ENCODE measurements around the gene OR52E4. TPM values are rescaled to one million over a fixed set of nuclear protein-coding genes. Genes with fewer than 3 reads are reported as not detected.

OR52E4 gene
- total and polyA plus RNA-seq, 2 of the 4 experiments (the other 2 are of a cell fraction), result not detected

- Histone ChIP-seq H3K18ac (ENCODE audit: low read depth, low read length) (no peak overlapping the region), H2AK9ac (replicated peaks; ENCODE audit: low read depth, low read length, poor library complexity) (no peak overlapping the region), H3K9me3 (ENCODE audit: control insufficient read depth, insufficient read depth, low read length) (no peaks in the 10 kb centered on the region), H2BK120ac (ENCODE audit: low read depth, low read length) (no peak overlapping the region), H3K9me1 (ENCODE audit: insufficient read depth, low read length) (no peaks in the 10 kb centered on the region), H3K9ac (ENCODE audit: low read depth, low read length) (no peak overlapping the region), H3K79me1 (ENCODE audit: low read depth in 1 of 2, low read length in 2 of 2) (no peaks in the 10 kb centered on the region), H2BK15ac (ENCODE audit: low read depth, low read length) (no peak overlapping the region), H3K4me2 (ENCODE audit: low read depth, low read length) (no peak overlapping the region), H2AK5ac (ENCODE audit: low read depth, low read length) (no peak overlapping the region), H2BK5ac (ENCODE audit: low read depth, low read length, poor library complexity, severe bottlenecking) (no peak overlapping the region), H3K14ac (replicated peaks; ENCODE audit: low read depth, low read length) (no peak overlapping the region), H3K56ac (ENCODE audit: extremely low read depth, insufficient read depth, low read length) (no peak overlapping the region), H4K5ac (ENCODE audit: low read depth, low read length) (no peak overlapping the region), H4K8ac (ENCODE audit: low read depth in 2 of 2, low read length in 2 of 2) (no peak overlapping the region), H3K4me1 (ENCODE audit: control insufficient read depth, insufficient read depth, low read length) (no peaks in the 10 kb centered on the region), H3K23ac (ENCODE audit: low read depth, low read length) (no peak overlapping the region), H2BK20ac (ENCODE audit: low read depth, low read length) (no peak overlapping the region), H3K27me3 (ENCODE audit: control insufficient read depth, insufficient read depth, low read length) (no peaks in the 10 kb centered on the region), H4K20me1 (ENCODE audit: insufficient read depth, low read length) (no peaks in the 10 kb centered on the region), H3K4ac (ENCODE audit: low read depth, low read length) (no peak overlapping the region), H3K36me3 (ENCODE audit: control insufficient read depth, insufficient read depth, low read length) (no peaks in the 10 kb centered on the region), H4K91ac (ENCODE audit: insufficient read depth, low read depth, low read length) (no peak overlapping the region), H3K4me3 (ENCODE audit: insufficient read depth, low read depth, low read length) (no peak overlapping the region), H3K27ac (ENCODE audit: insufficient read depth, low read length) (no peak overlapping the region), H2AFZ (replicated peaks; ENCODE audit: low read length, poor library complexity) (no peak overlapping the region)
- dilution Hi-C loops (cut with HindIII; ENCODE audit: low sequenced_read_pairs, unreplicated experiment) (no loop called here), in situ Hi-C loops (cut with MboI; ENCODE audit: low sequenced_read_pairs) (no loop called here), intact Hi-C loops (cut with micrococcal nuclease) (no loop called here)
- POLR2A ChIA-PET (ENCODE audit: unreplicated experiment), result no interaction called here
- ATAC-seq (ENCODE audit: low read depth) (no peak), DNase-seq (no peak)
- no TSS peak for BruUV-seq (replicated peaks)
- CTCF ChIA-PET, result no interaction called here
- TF ChIP-seq RCOR1 (IDR thresholded peaks at IDR 0.05; ENCODE audit: insufficient replicate concordance, low read length), result no peak
- TF ChIP-seq SMC3 (IDR thresholded peaks at IDR 0.05; ENCODE audit: low read depth, low read length), result no peak
- TF ChIP-seq, protein P1, sequence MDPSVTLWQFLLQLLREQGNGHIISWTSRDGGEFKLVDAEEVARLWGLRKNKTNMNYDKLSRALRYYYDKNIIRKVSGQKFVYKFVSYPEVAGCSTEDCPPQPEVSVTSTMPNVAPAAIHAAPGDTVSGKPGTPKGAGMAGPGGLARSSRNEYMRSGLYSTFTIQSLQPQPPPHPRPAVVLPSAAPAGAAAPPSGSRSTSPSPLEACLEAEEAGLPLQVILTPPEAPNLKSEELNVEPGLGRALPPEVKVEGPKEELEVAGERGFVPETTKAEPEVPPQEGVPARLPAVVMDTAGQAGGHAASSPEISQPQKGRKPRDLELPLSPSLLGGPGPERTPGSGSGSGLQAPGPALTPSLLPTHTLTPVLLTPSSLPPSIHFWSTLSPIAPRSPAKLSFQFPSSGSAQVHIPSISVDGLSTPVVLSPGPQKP (IDR thresholded peaks at IDR 0.05; ENCODE audit: borderline replicate concordance, low read depth, low read length), result no peak
- no peak for TF ChIP-seq BHLHE40 (IDR thresholded peaks at IDR 0.05; ENCODE audit: low read depth, low read length)
- TF ChIP-seq MAZ (IDR thresholded peaks at IDR 0.05; ENCODE audit: borderline replicate concordance, low read depth, low read length), result no peak
- TF ChIP-seq MXI1 (IDR thresholded peaks at IDR 0.05; ENCODE audit: borderline replicate concordance, low read depth, low read length), result no peak
- no peak for TF ChIP-seq RAD21 (IDR thresholded peaks at IDR 0.05; ENCODE audit: low read length)
- TF ChIP-seq MAFK (IDR thresholded peaks at IDR 0.05; ENCODE audit: low read depth, low read length), result no peak
- TF ChIP-seq NFE2L2 (IDR thresholded peaks at IDR 0.05; ENCODE audit: low read depth, low read length), result no peak
- TF ChIP-seq FOS (IDR thresholded peaks at IDR 0.05; ENCODE audit: low read depth, low read length), result no peak
- no peak for TF ChIP-seq POLR2A (IDR thresholded peaks at IDR 0.05; ENCODE audit: low read depth, low read length)
- TF ChIP-seq USF2 (IDR thresholded peaks at IDR 0.05; ENCODE audit: low read depth, low read length), result no peak
- no CpG with 5 or more reads among the region's 2 CpGs for WGBS, 2 experiments (ENCODE audit: extremely low coverage in 2 of 2, insufficient read length in 1 of 2)
Observed at GRCh38 chr11:5833446-5833845, 47.0 kb upstream of the OR52E4 start.

Measured in IMR-90 (cell line).